Dedifferentiated amniotic fluid mesenchymal stem cell (primary cell): ENCODE measurements around the gene COPS2.

Experiments
- DNase-seq: peaks from one replicate; pipeline ENCODE4 v3.0.0-alpha.2; 2016; ENCODE audit errors: extremely low spot score

Gene COPS2

GRCh38 chr15:49155834-49156627 lies 632 bp upstream of the COPS2 start:
- no peak for DNase-seq

- no peak for DNase-seq
Measured at GRCh38 chr15:49154799-49155109, 645 bp downstream of the COPS2 start.

- DNase-seq = no peak
Measured at GRCh38 chr15:49154359-49154758, 1.0 kb downstream of the COPS2 start.

GRCh38 chr15:49152552-49153312 lies 2.7 kb downstream of the COPS2 start:
- no peak for DNase-seq

GRCh38 chr15:49151831-49152230 lies 3.6 kb downstream of the COPS2 start:
- DNase-seq = no peak

GRCh38 chr15:49148727-49149126 lies 6.7 kb downstream of the COPS2 start:
- no peak for DNase-seq

- no peak for DNase-seq
Measured at GRCh38 chr15:49148298-49148697, 7.1 kb downstream of the COPS2 start.

- DNase-seq = peak; percentile 74
Measured at GRCh38 chr15:49145651-49146609, 9.5 kb downstream of the COPS2 start.

- peak; percentile 28 for DNase-seq
Measured at GRCh38 chr15:49137861-49138260, 17.5 kb downstream of the COPS2 start.

- no peak for DNase-seq
Measured at GRCh38 chr15:49135911-49136310, 19.5 kb downstream of the COPS2 start.

GRCh38 chr15:49135342-49135857 lies 20.0 kb downstream of the COPS2 start:
- no peak for DNase-seq

- no peak for DNase-seq
Measured at GRCh38 chr15:49134683-49135341, 20.6 kb downstream of the COPS2 start.

- DNase-seq = no peak
Measured at GRCh38 chr15:49131403-49131802, 24.0 kb downstream of the COPS2 start.

- DNase-seq = no peak
Measured at GRCh38 chr15:49124371-49124770, 31.0 kb downstream of the COPS2 start.

- no peak for DNase-seq
Measured at GRCh38 chr15:49122541-49123062, 32.8 kb downstream of the COPS2 start.

GRCh38 chr15:49121901-49122300 lies 33.5 kb downstream of the COPS2 start:
- no peak for DNase-seq

- no peak for DNase-seq
Measured at GRCh38 chr15:49120832-49121231, 34.6 kb downstream of the COPS2 start.

- DNase-seq = no peak
Measured at GRCh38 chr15:49116108-49116857, 39.1 kb downstream of the COPS2 start.

GRCh38 chr15:49115062-49115461 lies 40.3 kb downstream of the COPS2 start:
- DNase-seq = no peak

- no peak for DNase-seq
Measured at GRCh38 chr15:49110158-49110944, 45.0 kb downstream of the COPS2 start.
